DMS 273 (cell line): ENCODE data around the gene OR4D1.

ENCODE experiments used
- DNase-seq: peaks from one replicate; lab custom pipeline; 2025; ENCODE audit not compliant: unreplicated experiment; lab: John Stamatoyannopoulos, UW

OR4D1 gene

DNA sequence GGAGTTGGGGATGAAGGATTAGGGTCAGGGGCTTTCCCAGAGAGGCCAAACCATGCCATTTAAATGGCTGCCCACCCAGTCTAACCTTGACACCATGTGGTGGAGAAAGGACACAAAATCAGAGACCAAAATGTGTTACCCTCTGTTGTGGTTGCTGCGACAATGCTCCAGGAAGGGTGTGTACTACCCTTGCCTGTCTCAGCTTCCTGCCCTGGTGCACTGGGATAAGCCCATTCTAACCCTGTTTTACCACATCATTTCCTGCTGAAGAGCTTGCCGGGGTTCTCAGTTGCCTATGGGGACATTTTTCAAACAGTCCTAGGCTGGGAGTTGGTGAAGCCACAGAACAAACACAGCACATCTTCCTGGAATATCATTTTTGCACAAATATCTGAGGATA, 4.9 kb downstream of the OR4D1 start:
- no peak for DNase-seq

DNA sequence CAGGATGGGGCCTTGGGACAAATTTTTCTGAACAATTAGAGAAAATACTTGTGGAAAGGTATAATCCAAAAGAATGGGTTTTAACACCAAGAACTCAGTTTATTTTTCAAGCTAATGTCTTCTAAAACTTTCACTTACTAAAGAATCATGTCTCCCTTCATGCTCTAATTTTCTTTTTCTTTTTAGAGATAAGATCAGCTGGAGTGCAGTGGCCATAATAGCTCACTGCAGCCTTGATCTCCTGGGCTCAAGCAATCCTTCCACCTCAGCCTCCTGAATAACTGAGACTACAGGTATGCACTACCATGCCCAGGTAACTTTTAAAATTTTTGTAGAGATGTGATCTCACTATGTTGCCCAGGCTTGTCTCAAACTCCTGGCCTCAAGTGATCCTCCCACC, 5.5 kb downstream of the OR4D1 start:
- DNase-seq = no peak

DNA sequence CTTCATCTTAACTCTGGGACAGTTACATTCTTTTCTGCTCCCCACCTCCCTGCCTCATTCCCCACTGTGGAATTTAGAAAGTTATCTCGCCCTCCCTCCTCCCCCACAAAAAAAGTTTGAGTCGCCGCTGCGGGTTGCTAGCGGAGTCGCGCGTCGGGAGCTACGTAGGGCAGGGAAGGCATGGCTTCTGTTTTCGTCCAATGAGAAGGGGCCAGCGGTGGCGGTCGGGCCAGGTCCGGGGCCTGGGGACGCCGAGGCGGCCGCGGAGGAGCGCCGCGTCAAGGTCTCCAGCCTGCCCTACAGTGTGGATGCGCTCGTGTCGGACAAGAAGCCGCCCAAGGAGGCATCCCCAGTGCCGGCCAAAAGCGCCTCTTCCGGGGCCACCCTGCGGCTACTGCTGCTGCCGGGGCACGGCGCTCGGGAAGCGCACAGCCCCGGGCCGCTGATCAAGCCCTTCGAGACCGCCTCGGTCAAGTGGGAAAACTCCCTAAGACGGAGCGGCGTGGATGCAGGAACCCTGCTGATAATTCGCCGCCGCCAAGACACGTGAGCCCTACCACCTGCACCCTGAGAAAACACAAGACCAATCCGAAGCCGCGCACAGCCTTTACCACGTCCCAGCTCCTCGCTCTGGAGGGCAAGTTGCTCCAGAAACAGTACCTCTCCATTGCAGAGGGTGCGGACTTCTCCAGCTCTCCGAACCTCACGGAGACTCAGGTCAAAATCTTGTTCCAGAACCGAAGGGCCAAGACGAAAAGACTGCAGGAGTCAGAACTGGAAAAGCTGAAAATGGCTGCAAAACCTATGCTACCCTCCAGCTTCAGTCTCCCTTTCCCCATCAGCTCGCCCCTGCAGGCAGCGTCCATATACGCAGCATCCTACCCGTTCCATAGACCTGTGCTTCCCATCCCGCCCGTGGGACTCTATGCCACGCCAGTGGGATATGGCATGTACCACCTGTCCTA, 8.9 kb downstream of the OR4D1 start:
- peak; percentile 77 for DNase-seq

DNA sequence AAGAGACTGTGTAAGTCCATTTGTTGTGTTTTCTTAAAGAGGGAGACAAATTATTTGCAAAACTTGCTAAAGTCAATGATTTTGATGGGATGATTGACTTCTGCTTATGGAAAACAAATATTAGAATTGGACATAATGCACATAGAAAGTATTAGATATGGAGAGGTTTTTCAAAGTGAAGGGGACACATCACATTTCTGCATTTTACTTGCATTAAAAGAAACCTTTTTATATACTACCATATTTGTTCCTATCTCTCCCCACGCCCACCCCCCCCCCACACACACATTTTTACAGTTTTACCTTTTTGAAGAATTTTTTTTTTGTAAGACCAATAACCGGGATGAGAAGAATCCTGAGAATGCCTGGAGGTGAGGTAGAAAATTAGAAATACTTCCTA, 10.0 kb downstream of the OR4D1 start:
- no peak for DNase-seq

DNA sequence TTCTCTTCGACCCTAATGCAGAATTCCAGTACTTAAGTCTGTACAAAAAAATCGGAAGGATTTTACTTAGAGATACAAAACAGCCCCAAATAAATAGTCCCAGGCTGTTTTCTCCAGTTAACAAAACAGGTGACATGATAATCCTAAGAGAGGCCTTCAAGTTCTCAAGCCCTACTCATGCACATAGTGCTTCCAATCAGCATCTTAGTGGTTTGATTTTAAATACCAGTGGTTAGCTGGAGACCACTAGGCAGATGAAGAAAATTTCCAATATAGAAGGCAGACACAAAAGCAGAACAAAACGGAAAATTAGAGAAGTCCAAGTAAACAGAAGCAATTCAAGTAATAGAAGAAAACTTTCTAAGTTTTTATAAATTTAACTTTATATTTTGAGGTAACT, 13.4 kb downstream of the OR4D1 start:
- DNase-seq = no peak

DNA sequence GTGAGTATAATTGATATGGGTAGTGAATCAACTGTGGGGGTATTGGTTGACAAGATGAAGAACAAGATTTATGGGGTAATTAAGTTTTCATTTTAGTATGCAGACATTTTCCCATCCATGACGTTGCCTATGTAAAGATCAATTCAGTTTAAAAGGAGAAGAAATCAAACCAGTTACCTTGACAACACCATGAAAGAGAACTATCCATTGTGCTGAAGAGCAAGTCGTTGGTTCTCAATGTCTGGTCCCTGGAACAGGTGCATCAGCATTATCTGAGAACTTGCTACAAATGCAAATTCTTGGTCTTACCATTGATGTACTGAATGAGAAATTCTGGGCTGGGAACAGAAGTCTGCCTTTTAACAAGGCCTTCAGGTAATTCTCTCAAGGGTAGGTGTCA, 17.8 kb downstream of the OR4D1 start:
- no peak for DNase-seq

DNA sequence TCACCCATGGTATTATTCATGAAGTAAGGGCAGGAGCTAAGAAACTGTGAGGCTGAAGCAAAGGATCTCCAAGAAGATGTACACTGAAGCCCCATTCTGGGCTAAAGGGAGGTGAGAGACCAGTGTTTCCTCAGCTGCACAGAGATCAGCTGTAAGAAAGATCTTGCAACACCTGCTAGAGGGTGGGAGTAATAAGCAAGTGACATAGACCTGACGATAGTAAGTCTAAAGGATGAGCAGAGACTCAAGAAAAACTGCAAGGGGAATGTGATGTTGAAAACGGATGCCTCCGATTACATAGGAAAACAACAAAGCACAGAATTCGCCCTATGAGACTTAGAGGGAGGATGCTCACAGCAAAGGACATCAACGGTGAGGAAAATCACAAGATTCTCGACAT, 18.5 kb downstream of the OR4D1 start, which contains the start of gene OR4D2:
TSS of gene OR4D2 (plus strand) at position 301 of the 400 bp plus-strand sequence. CDS start 2,674 bp downstream, outside the sequence.
- no peak for DNase-seq

DNA sequence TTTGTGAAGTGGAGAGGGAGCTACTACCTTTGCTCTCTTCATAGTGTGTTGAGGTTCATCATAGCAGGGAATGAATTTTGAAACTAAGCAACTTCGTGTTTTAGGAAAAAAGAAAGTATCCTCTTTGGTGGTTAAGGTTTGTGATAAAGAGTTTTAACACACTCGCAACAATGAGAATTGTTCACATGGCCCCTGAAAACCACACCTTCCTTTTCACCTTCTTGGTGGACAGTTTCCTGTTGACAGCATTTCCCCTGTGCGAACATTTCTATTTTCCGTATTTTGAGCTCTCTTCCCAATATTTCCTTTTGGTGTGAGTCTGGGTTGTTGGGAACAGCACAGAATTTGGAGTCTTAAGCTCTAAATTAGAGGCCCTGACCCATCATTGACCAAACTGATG, 22.4 kb downstream of the OR4D1 start:
- no peak for DNase-seq

DNA sequence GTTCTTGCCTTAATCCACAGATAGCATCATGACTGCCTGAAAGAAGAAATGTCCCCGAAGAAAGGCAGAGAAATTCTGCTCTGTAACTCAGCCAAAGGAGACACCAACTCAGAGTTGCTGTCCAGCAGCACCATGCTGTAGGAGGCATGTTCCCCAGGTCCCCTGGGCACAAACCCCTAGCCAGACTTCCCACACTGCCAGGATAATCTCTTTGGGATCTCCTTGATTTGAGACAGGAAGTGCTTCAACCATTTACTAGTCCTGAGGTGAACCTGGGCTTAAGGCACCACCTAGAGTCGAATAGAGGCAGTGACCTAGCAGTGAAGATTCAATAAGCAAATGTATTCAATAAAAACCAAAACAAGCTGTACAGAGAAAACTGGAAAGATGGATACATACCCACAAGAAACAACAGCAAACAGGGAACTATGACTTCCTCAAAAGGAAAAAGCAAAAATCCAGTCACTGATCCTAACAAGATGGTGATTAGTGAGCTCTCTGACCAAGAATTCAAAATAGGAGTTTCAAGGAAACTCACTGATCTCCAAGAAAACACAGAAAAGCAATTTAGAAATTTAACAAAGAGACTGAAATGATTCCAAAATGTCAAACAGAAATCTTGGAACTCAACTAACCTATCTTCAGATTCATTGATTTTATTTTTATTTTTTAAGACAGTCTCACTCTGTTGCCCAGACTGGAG, 24.3 kb downstream of the OR4D1 start:
- DNase-seq = peak; percentile 64

DNA sequence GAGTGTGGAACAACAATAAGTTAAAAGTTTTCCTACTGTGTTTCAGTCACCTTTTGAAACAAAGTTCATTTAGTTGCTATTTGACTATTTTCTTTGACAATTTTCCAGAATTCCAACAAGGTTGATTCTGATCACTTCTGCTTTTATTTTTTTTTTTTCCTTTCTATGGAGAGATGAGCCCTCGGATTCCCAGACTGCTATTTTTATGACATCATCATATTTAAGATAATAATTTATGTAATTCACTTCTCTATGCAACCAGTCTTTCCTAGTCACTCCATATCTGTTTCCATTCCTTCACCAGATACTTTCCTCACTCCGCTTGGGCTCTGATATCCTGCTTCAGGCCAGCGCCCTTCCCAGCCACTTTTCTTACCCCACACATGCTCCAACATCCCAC, 26.7 kb downstream of the OR4D1 start:
- no peak for DNase-seq

DNA sequence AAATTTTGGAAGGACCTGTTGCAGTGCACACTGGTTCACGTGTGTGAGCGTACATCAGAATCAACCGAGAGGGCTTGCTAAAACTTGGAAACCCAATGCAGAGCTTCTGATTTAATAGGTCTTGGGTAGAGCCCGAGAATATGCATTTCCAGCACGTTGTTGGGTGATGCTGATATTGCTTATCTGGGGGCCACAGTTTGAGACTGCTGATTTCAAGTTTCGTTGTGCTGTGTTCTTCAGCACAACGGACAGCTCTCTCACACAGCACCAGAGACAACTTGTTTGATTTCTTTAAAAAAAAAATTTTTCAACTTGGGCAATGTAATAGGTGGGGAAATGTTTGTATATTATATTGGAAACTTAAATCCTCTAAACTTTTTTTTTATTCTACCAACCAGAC, 28.0 kb downstream of the OR4D1 start:
- no peak for DNase-seq

DNA sequence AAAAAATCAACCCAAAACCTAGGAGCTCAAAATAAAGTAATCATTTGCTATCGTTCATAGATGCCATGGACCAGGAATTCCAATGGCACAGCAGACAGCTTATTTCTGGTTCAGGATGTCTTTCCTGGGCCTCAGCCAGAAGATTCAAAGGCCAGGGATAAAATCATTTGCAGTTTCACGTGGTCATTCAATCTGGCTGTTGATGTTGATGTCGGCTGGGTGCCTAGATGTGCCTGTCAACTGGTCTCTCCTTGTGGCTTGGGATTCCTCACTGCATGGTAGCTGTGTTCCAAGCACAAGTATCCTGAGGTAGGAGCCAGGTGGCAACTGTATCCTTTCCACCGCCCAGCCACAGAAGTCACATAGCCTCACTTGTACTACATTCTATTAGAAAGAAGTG, 33.6 kb downstream of the OR4D1 start:
- no peak for DNase-seq

DNA sequence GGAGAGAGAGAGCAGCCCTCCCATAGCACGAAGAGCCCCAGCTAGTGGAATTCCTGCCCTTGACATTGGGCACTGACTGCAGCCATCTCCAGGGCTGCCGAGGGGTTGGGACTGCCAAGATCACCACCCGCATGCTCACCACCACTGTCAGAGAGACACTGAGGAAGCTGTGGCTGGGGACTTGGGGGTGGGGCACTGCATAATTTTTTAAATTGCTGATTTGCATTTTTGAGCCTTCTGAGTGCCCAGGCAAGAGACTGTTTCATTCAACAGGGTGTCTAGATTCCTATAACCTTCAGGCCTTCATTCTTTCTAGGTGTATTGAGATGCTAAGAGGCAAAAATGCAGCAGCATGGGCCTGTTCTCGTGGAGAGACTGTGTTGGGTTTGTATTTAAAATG, 35.3 kb downstream of the OR4D1 start:
- DNase-seq = no peak

DNA sequence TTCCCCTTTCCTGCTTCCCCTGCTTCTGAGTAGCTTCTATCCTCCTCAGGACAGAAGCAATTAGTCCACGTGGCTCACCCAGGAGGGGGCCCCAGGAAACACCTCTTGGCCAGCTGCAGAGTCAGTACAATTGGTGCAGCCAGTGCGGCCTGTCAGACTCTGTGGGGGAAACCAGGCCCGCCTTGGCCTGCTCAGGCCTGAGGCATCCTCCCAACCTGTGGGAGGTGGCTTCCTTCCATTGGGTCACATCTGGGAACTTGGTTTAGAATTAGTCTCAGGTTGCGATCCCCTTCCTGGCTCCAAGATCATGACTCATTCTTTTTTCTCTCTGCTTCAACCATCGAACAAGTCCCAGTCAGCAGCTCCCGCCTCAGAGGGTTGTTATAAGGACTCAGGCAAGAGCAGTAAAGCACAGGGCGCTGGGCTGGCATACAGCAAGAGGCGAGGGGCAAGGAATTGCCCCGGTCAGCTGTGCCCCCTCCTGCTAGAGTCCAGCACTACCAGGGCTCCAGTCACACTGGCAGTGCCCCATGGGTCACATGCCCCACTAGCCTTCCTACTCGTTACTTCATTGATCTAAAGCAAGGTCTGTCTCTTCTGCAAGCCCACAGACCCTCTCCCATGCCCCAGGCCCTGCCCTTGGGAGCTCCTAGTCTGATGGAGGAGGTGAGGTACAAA, 36.3 kb downstream of the OR4D1 start:
- DNase-seq = peak; percentile 64

DNA sequence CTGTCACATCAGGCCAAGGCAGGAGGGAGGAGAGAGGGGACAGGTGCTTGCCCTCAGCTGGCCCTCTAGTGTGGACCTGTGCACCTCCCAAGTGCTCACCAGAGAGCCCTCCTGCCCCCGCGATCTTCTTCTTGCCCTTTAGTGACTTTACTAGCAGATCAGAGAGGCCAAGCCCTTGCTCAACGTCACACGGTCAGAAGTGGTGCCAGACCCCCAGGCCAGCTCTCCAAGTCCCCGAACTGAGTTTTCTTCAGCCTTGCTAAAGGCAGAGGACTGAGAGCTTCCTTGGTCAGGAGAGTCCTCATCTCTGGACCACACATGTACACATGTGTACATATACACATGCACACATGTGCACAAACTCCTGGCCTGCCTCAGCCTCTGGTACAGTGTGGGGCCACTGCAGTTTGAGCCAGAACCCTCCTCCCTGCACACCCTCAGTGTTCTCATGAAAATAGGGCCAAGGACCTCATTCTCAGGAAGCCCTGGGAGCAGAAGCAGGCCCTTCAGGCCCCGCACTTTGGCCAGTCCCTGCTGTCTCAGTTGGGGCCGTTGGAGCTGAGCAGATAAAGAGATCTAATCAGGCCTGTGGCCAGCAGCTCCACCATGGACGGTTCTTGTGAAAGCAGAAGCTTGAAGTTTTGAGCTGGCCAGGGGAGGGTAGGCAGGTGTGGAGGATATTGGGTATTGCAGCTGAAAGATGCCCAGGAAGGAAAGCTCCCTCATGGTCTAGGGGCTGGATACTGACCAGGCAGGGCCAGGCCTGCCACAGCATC, 37.0 kb downstream of the OR4D1 start:
- no peak for DNase-seq

DNA sequence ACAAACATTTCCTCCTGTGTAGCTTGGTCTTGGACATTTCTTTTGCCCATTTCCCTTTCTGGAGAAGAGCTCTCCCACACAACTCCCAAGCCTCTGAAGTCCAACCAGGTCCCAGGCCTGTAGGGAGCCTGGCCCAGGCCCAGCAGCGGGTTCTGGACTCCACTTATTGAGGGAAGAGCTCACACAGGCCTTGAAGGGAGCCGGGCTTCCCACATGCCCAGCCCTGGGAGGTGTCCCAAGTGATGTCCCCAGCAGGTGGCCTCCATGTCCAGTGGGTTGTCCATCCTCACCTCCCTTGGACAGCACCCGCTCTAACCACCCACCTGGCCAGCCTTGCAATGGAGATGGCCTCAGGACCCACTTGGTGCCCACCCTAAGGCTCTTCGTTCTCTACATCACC, 38.4 kb downstream of the OR4D1 start:
- no peak for DNase-seq

DNA sequence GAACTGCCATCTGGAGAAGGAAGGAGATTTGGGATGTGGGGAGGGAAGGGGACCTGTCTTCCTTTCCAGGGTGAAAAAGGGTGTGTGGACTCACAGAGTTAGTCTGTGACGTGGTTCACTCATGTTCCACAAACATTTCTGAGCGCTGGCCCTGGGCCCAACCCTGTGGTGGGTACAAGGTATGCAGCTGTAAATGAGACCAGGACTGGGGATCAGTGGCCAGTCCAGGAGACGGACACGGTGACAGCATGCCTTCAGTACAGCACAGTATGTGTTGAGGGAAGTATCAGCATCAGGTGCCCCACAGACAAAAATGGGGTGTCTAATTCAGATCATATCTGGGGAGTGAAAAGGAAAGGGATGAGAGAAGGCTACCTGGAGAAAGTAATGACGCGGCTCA, 38.9 kb downstream of the OR4D1 start:
- no peak for DNase-seq

DNA sequence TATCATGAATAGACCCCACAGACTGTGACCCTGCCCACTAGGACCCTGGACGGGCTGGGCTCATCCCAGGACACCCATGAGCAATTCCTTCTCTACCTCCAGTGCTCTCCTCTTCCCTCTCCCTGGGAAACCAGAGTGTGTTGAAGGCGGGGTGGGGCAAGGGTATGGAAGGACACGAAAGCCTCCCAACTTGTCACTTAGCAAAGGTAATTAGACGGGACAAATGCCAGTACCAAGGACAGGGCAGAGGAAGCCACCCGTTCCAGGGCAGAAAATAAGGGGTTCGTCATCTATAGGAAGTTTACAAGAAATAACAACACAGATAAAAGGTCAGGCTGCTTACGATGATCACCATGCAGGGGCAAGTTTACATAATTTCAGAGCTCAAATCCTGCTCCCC, 39.5 kb downstream of the OR4D1 start:
- no peak for DNase-seq

DNA sequence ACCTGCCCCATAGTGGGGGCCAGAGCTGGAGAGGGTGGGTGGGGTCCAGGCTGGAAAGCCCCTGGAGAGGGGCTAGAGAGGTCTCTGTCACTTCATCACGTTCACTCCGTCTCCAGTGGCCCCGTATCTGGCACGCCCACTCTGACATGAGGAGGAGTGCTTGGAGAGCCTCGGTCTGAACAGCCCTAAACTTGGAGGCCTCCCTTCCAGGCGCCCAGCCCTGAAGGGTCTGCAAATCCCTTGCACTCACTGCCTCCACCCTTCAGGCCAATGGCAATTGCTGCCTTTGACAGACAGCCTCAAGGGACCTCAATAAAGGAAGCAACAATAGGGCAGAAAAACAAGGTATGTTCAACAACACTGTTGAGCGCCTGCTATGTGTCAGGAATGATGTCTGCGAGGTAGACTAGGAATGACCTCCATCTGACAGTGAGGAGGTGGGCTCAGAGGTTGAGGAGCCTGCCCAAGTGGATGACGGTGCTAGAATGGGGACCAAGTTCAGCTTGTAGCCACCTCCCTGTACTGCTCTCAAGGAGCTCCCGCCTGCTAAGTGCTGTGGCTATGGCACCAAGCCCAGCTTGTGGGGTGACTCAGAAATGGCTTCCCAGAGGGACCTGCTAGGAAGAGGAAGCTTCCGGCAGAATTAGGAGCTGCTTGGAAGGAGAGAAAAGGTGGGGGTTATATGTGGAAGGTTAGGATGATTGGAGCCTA, 41.4 kb downstream of the OR4D1 start:
- peak; percentile 57 for DNase-seq

DNA sequence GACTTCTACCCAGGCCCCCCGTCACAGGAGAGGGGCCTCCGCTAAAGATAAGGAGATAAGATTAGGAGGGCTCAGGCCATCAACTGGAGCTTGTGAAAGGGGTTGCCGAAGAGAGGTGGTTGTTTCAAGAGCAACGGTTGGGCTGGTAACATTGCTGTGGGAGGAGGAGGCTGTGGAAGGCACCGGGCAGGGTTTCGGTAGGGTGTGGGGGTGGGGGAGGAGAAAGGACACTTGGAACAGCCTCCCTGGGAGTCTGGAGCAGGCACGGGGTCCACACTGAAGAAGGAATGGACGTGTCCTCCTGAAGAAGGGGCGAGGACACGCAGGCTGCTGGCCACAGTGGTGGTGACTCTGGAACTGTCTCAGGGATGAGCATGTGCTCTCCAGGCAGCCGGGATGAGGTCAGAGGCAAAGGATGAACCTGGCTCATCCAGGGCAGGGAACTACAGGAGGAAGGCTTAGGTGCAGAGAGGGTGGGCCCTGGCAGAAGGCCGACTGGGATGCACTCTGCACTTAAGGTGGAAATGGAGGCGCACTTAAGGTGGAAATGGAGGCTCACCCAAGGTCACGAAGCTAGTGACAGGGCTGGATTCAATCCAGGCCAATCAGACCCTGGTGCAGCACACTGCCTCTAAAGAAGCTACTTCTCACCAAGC, 43.2 kb downstream of the OR4D1 start:
- no peak for DNase-seq
